Spleen (tissue), 11 donors: ENCODE results near the gene ZNRF4. TPM values are rescaled to one million over a fixed set of nuclear protein-coding genes. Genes with fewer than 3 reads are reported as not detected.

Experiments
- DNase-seq: peaks from one replicate; pipeline ENCODE4 v3.0.0-alpha.2; 2020
- H3K27ac ChIP-seq, 8 donors: fragments of 200-600 bp; sonication (generic) in 7 of 8; 1 replicate in 4 of 8; 2 replicates in 4 of 8; pipeline versions ENCODE4 v1.5.0 to v1.8.0; 2016 to 2021; ENCODE audit warnings: inconsistent platforms in 4 of 8, mild to moderate bottlenecking in 4 of 8, moderate library complexity in 1 of 8
- H3K27me3 ChIP-seq, 7 donors: fragments of 200-600 bp; sonication (generic) in 6 of 7; replicated peaks in 1 of 7; 1 replicate in 4 of 7; 2 replicates in 3 of 7; pipeline versions ENCODE4 v1.5.0 to v1.8.0; 2016 to 2021; ENCODE audit warnings: inconsistent platforms in 3 of 7, mild to moderate bottlenecking in 1 of 7
- H3K36me3 ChIP-seq, 6 donors: fragments of 200-600 bp; sonication (generic) in 5 of 6; 1 replicate in 4 of 6; 2 replicates in 2 of 6; pipeline versions ENCODE4 v1.5.0 to v1.8.0; 2016 to 2021; ENCODE audit warnings: inconsistent platforms in 2 of 6
- H3K4me1 ChIP-seq, 6 donors: fragments of 200-600 bp; sonication (generic) in 5 of 6; 1 replicate in 3 of 6; 2 replicates in 3 of 6; pipeline versions ENCODE4 v1.5.0 to v1.8.0; 2016 to 2021; ENCODE audit warnings: inconsistent platforms in 3 of 6
- H3K4me3 ChIP-seq, 8 donors: fragments of 200-600 bp; sonication (generic) in 7 of 8; 1 replicate in 4 of 8; 2 replicates in 4 of 8; pipeline versions ENCODE4 v1.5.0 to v1.8.0; 2016 to 2021; ENCODE audit warnings: inconsistent platforms in 4 of 8, mild to moderate bottlenecking in 4 of 8, moderate library complexity in 2 of 8
- H3K9me3 ChIP-seq, 8 donors: fragments of 200-600 bp; sonication (generic) in 7 of 8; 1 replicate in 4 of 8; 2 replicates in 4 of 8; pipeline versions ENCODE4 v1.5.0 to v1.8.0; 2016 to 2021; ENCODE audit warnings: inconsistent platforms in 4 of 8
- CTCF ChIP-seq, 11 experiments: fragments of 200-600 bp in 7 of 11; fragments of 450-650 bp in 4 of 11; sonication (generic) in 4 of 11; IDR thresholded peaks in 8 of 11; conservative IDR thresholded peaks in 3 of 11; 1 replicate in 7 of 11; 2 replicates in 4 of 11; pipeline versions ENCODE4 v1.4.0 to v1.8.0; 2016 to 2021; ENCODE audit warnings: antibody characterized with exemption in 11 of 11, inconsistent platforms in 4 of 11, mild to moderate bottlenecking in 1 of 11
- POLR2A ChIP-seq, 3 donors: fragments of 450-650 bp; IDR thresholded peaks; one replicate each; pipeline ENCODE4 v1.5.1; 2017; ENCODE audit warnings: antibody characterized with exemption in 3 of 3, mild to moderate bottlenecking in 1 of 3
- POLR2AphosphoS5 ChIP-seq, 3 donors: sonication (generic); formaldehyde crosslinking; IDR thresholded peaks; one replicate each; pipeline ENCODE4 v1.5.1; 2017; ENCODE audit warnings: antibody characterized with exemption in 3 of 3
- WGBS, 5 donors: extraction: QIAGEN DNeasy Blood & Tissue Kit in 3 of 5; methylation state at CpG; one replicate each; pipeline versions ENCODE4 v1.1.5 to v1.1.7; 2013 to 2018; 5-methylcytosine and 5-hydroxymethylcytosine counted together
- intact Hi-C: fragments of 100-400 bp; cut with DNase I; formaldehyde crosslinking; loops from one replicate; pipeline ENCODE4 v1.15.0; 2023; ENCODE audit warnings: low total_unique reads
- polyA plus RNA-seq, 3 donors: library from polyadenylated mRNA; stranded (reverse); fragments of 200-250 nt; gene quantifications; one replicate each; pipeline ENCODE4 v1.2.1, GENCODE V29; 2013
- total RNA-seq, 7 donors: library from RNA; depleted of rRNA in 3 of 7; stranded (reverse); fragments of >200 nt in 3 of 7; fragmentation: NEBNext Ultra II Directional in 4 of 7; extraction: Animal tissue kit (Norgen Biotek cat#: 25700) in 4 of 7; gene quantifications; one replicate each; pipeline versions ENCODE4 v1.1.0 to v1.2.1, GENCODE V29; 2016 to 2021
- donor health status: healthy with polysubstance abuse.
- donor health status: DM: no; HTN: no; CAD: no; lungs with moderate emphysema.
- donor health status: DM: no; HTN: no; CAD: no.
- donor health status: Bipolar disorder and iron deficiency.
- donor health status: healthy.
- donor health status: DM: no; HTN: no; CAD: no.
- donor health status: DM: yes; HTN: yes; CAD: no.

The ZNRF4 gene
- total and polyA plus RNA-seq, 10 donors: not detected

- H3K36me3 ChIP-seq: no peaks in the 10 kb centered on the region
- H3K27ac ChIP-seq: no peak overlapping the region
- H3K4me3 ChIP-seq: no peak overlapping the region
- no peaks in the 10 kb centered on the region for H3K4me1 ChIP-seq
- intact Hi-C loops: no loop called here
- WGBS, 5 donors: 60 to 70% (median 67%) methylated on average over 7 of the region's 7 CpGs
- peaks cover 0 to 23% (median 2%) of the 10 kb centered on the region in 8 donors for H3K9me3 ChIP-seq
- H3K27me3 ChIP-seq: peaks cover 0 to 43% (median 0%) of the 10 kb centered on the region in 7 donors
- no peak for DNase-seq
- TF ChIP-seq POLR2A (IDR thresholded peaks at IDR 0.05) (no peak), CTCF (IDR thresholded peaks at IDR 0.05 in 8 of 11, conservative IDR thresholded peaks at IDR 0.05 in 3 of 11) (no peak), POLR2AphosphoS5 (IDR thresholded peaks at IDR 0.05) (no peak)
Measured at GRCh38 chr19:5466072-5466471, 10.9 kb downstream of the ZNRF4 start.

GRCh38 chr19:5466814-5467291 lies 11.6 kb downstream of the ZNRF4 start:
- WGBS, 5 donors: 39 to 64% (median 46%) methylated on average over 12 of the region's 12 CpGs
- DNase-seq: no peak
- TF ChIP-seq POLR2AphosphoS5 (IDR thresholded peaks at IDR 0.05) (no peak), CTCF (IDR thresholded peaks at IDR 0.05 in 8 of 11, conservative IDR thresholded peaks at IDR 0.05 in 3 of 11) (no peak), POLR2A (IDR thresholded peaks at IDR 0.05) (no peak)
- Histone ChIP-seq H3K36me3 (no peaks in the 10 kb centered on the region), H3K9me3 (peaks cover 0 to 15% (median 0%) of the 10 kb centered on the region in 8 donors), H3K27ac (no peak overlapping the region), H3K4me1 (no peaks in the 10 kb centered on the region), H3K27me3 (peaks cover 0 to 43% (median 0%) of the 10 kb centered on the region in 7 donors), H3K4me3 (no peak overlapping the region)
- intact Hi-C loops: no loop called here

GRCh38 chr19:5470264-5470671 lies 15.1 kb downstream of the ZNRF4 start:
- H3K9me3 ChIP-seq: no peaks in the 10 kb centered on the region
- no peak overlapping the region for H3K27ac ChIP-seq
- WGBS, 5 donors: 62 to 68% (median 63%) methylated on average over 12 of the region's 12 CpGs
- intact Hi-C loops: no loop called here
- no peak for TF ChIP-seq CTCF (IDR thresholded peaks at IDR 0.05 in 8 of 11, conservative IDR thresholded peaks at IDR 0.05 in 3 of 11)
- no peak for TF ChIP-seq POLR2AphosphoS5 (IDR thresholded peaks at IDR 0.05)
- no peaks in the 10 kb centered on the region for H3K36me3 ChIP-seq
- H3K4me3 ChIP-seq: no peak overlapping the region
- peaks cover 0 to 60% (median 0%) of the 10 kb centered on the region in 7 donors for H3K27me3 ChIP-seq
- H3K4me1 ChIP-seq: no peaks in the 10 kb centered on the region
- no peak for DNase-seq

GRCh38 chr19:5472286-5472685 lies 17.1 kb downstream of the ZNRF4 start:
- 77 to 81% (median 78%) methylated on average over 16 of the region's 16 CpGs for WGBS, 5 donors
- DNase-seq: no peak
- no peak overlapping the region for H3K27ac ChIP-seq

More at GRCh38 chr19:5472286-5472685, 17.1 kb downstream of the ZNRF4 start:
- no peak overlapping the region for H3K4me3 ChIP-seq
- H3K9me3 ChIP-seq: no peaks in the 10 kb centered on the region
- intact Hi-C loops: no loop called here
- no peaks in the 10 kb centered on the region for H3K4me1 ChIP-seq
- TF ChIP-seq POLR2AphosphoS5 (IDR thresholded peaks at IDR 0.05): no peak
- TF ChIP-seq POLR2A (IDR thresholded peaks at IDR 0.05): no peak
- no peak for TF ChIP-seq CTCF (IDR thresholded peaks at IDR 0.05 in 8 of 11, conservative IDR thresholded peaks at IDR 0.05 in 3 of 11)
- no peaks in the 10 kb centered on the region for H3K36me3 ChIP-seq
- H3K27me3 ChIP-seq: peaks cover 0 to 57% (median 0%) of the 10 kb centered on the region in 7 donors
